ENCODE data around the gene CDH20.

CDH20 gene

DNA sequence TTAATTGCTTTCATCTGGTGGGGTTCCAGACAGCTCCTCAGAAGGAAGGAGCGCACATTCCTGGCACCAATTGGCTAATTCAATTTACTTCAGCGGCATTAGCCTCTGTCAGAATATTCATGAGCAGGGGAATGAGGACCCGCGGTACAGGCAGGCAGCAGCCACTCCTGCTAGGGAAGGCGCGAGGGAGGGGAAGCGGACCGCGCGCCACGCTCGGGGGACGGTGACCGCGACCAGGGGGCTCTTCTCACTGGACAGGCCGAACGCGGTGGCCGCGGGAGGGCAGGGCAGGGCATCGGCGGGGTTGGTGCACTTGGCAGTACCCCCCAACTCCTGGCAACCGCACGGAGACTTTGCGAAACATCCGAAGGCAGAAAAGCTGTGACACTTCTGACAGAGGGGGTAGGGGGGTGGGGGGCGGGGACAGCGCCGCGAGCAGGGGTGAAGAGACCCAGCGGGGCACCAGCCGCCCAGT, at the start of gene CDH20:
Gene CDH20 (plus strand): TSS at position 160 of the 475 bp plus-strand sequence.
- Histone ChIP-seq H3K27ac (ENCODE audit: low read depth, low read length) (no peak within 1 kb of the TSS), H3K27me3 (ENCODE audit: insufficient read depth, low read length) (peaks cover 23% of the 10 kb centered on the region), H3K79me2 (ENCODE audit: control insufficient read depth, insufficient read depth, low read length, unreplicated experiment) (no peaks in the 10 kb centered on the region), H3K4me3 (ENCODE audit: low read depth, low read length) (peak within 1 kb of the TSS; percentile 89), H2AFZ (ENCODE audit: low read length, unreplicated experiment) (peak within 1 kb of the TSS; percentile 78), H3K36me3 (ENCODE audit: insufficient read depth, low read length) (no peaks in the 10 kb centered on the region), H3K4me1 (ENCODE audit: control insufficient read depth, insufficient read depth, low read length, unreplicated experiment) (peaks cover 13% of the 10 kb centered on the region)

DNA sequence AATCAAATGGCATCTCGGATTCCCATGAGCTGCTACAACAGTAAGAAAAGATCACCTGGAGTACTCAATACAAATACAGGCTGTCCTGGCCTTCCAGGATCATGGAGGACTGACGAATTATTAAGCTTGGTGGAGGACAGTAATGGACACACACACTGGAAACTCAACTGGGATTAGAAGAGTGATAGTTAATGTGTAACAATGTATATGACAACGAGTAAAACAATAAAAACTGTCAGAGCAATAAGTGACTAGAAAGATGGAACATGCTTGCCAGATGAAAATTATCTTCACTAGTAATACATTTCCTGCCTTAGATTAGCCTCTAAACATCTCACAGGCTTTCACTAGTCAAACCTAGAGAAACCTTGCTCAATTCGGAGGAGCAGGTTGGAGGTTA, 49.2 kb upstream of the CDH20 start:
- H3K27me3 ChIP-seq (ENCODE audit: insufficient read depth, low read length): peaks cover 11% of the 10 kb centered on the region; the same call in 1 of the 2 replicates
- H2AFZ ChIP-seq (ENCODE audit: low read length, unreplicated experiment): no peak overlapping the region
- no peaks in the 10 kb centered on the region for H3K36me3 ChIP-seq (ENCODE audit: insufficient read depth, low read length)
- no peak overlapping the region for H3K4me3 ChIP-seq (ENCODE audit: low read depth, low read length)
- H3K27ac ChIP-seq (ENCODE audit: low read depth, low read length): no peak overlapping the region
- H3K79me2 ChIP-seq (ENCODE audit: control insufficient read depth, insufficient read depth, low read length, unreplicated experiment): no peaks in the 10 kb centered on the region
- H3K4me1 ChIP-seq (ENCODE audit: control insufficient read depth, insufficient read depth, low read length, unreplicated experiment): no peaks in the 10 kb centered on the region

DNA sequence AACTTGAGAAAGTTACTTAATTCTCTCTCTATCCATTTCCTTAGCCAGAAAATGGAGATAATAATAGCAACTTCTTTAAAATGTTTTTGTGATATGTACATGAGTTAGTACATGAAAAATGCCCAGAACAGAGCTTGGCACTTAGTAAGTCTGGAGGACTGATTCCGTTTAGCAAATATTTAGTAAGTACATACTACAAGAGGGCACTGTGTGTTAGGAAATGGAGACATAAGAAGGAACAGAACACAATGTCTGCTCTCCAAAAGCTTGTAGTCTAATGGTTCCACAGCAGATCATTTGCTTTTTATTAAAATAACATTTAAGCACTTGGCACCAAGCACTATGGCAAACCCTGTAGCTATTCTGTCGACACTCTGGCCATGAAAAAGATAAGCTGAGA, 47.5 kb upstream of the CDH20 start:
- no peak overlapping the region for H3K27ac ChIP-seq (ENCODE audit: low read depth, low read length)
- H3K79me2 ChIP-seq (ENCODE audit: control insufficient read depth, insufficient read depth, low read length, unreplicated experiment): no peaks in the 10 kb centered on the region
- H3K4me1 ChIP-seq (ENCODE audit: control insufficient read depth, insufficient read depth, low read length, unreplicated experiment): no peaks in the 10 kb centered on the region
- H3K27me3 ChIP-seq (ENCODE audit: insufficient read depth, low read length): peaks cover 11% of the 10 kb centered on the region; the same call in 1 of the 2 replicates
- H3K36me3 ChIP-seq (ENCODE audit: insufficient read depth, low read length): no peaks in the 10 kb centered on the region
- no peak overlapping the region for H3K4me3 ChIP-seq (ENCODE audit: low read depth, low read length)
- no peak overlapping the region for H2AFZ ChIP-seq (ENCODE audit: low read length, unreplicated experiment)

DNA sequence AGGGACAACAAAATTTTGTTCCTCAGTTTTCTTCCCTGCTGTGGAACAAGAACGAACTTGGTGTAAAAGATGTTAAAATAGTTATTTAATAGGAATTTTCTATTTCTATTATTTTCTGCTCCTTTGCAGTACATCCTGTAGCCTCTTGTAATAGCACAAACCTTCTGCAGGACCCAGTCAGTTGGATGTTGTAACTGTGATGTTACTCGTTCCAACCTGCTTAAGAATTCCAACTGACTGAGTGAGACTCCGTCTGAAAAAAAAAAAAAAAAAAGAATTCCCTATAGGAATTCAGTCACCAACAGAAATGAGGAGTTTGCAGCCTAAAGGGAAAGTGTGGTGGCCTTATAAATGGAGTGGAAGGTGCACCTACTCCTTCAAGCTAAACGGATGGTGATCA, 46.4 kb upstream of the CDH20 start:
- peaks cover 11% of the 10 kb centered on the region; the same call in 1 of the 2 replicates for H3K27me3 ChIP-seq (ENCODE audit: insufficient read depth, low read length)
- no peak overlapping the region for H2AFZ ChIP-seq (ENCODE audit: low read length, unreplicated experiment)

DNA sequence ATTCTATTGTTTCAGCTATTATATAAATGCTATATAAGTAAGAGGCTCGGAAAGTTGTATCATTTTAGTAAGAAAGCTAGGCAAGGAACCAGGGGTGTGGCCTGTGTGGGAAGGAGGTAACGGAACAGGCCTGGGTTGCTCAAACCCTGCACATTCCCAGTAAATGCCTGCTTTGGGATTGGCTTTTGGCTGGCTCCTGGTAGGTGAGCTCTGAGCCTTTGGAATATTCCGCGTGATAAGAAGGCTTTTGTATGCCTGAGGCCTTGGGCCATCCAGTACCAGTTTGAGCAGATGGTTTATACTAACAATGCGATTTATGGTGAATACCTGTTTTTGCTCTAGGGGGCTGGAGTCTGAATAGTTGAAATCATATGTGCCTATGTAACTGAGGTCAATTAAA, 42.6 kb upstream of the CDH20 start:
- Histone ChIP-seq H3K27me3 (ENCODE audit: insufficient read depth, low read length) (peaks cover 31% of the 10 kb centered on the region; the same call in 1 of the 2 replicates), H3K4me3 (ENCODE audit: low read depth, low read length) (no peak overlapping the region), H2AFZ (ENCODE audit: low read length, unreplicated experiment) (no peak overlapping the region), H3K79me2 (ENCODE audit: control insufficient read depth, insufficient read depth, low read length, unreplicated experiment) (no peaks in the 10 kb centered on the region), H3K27ac (ENCODE audit: low read depth, low read length) (no peak overlapping the region), H3K4me1 (ENCODE audit: control insufficient read depth, insufficient read depth, low read length, unreplicated experiment) (no peaks in the 10 kb centered on the region), H3K36me3 (ENCODE audit: insufficient read depth, low read length) (no peaks in the 10 kb centered on the region)

More for the DNA sequence above, 46.4 kb upstream of the CDH20 start:
- no peaks in the 10 kb centered on the region for H3K79me2 ChIP-seq (ENCODE audit: control insufficient read depth, insufficient read depth, low read length, unreplicated experiment)
- no peak overlapping the region for H3K4me3 ChIP-seq (ENCODE audit: low read depth, low read length)
- H3K4me1 ChIP-seq (ENCODE audit: control insufficient read depth, insufficient read depth, low read length, unreplicated experiment): no peaks in the 10 kb centered on the region
- H3K27ac ChIP-seq (ENCODE audit: low read depth, low read length): no peak overlapping the region
- no peaks in the 10 kb centered on the region for H3K36me3 ChIP-seq (ENCODE audit: insufficient read depth, low read length)

DNA sequence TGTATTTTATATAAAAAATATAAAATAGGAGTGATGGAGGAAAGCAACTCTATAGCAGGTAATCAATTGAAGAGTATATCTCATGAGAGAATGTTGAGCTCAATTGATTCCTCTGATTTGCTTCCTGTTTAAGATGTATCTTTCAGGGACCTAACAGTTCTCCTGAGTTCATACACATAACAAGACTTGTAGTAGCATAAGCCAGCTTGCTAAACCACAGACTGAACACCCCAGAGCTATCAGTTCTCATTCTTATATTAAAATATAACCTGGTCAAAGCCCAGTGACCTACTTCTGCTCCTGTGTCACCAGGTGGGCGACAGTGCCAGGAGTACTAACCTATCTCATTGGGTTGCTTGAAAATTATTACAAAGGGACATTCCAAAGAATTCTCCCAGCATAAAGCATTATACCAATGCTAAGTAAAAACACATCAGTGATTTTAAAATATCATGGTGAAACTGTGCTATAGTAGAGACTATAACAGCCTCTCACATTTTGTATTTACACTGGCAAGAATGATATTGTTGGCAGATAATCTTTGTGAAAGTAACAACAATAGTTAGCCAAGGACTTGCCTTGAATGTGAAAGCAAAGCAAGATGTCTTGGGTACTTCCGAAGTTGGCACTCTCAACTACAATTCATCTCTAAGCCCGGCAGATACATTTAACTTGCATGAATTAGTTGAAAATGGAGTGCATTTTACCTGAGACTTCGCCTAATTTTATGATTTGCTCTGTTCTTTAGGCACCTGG, 40.8 kb upstream of the CDH20 start:
- H3K79me2 ChIP-seq (ENCODE audit: control insufficient read depth, insufficient read depth, low read length, unreplicated experiment): no peaks in the 10 kb centered on the region
- H3K4me1 ChIP-seq (ENCODE audit: control insufficient read depth, insufficient read depth, low read length, unreplicated experiment): no peaks in the 10 kb centered on the region
- peaks cover 25% of the 10 kb centered on the region for H3K27me3 ChIP-seq (ENCODE audit: insufficient read depth, low read length)
- no peak overlapping the region for H2AFZ ChIP-seq (ENCODE audit: low read length, unreplicated experiment)
- H3K36me3 ChIP-seq (ENCODE audit: insufficient read depth, low read length): no peaks in the 10 kb centered on the region
- H3K4me3 ChIP-seq (ENCODE audit: low read depth, low read length): no peak overlapping the region
- no peak overlapping the region for H3K27ac ChIP-seq (ENCODE audit: low read depth, low read length)

DNA sequence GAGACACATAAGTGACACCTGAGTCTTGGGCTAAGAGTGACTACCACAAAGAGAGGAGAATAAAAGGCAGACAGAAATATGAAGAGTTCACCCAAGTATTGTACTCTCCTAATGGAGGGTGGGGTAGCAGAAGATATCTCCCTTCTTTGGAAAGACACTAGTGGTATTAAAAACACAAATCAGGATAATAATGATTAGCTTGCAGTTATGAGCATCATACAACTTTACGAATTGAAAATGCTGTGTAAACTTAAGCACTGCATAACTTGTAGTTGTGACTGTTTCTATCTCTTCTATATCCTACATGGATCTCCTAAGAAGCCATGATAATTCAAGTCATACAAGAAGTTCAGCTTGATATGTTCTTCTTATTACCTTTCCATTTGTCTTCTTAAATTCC, 38.1 kb upstream of the CDH20 start:
- Histone ChIP-seq H3K36me3 (ENCODE audit: insufficient read depth, low read length) (no peaks in the 10 kb centered on the region), H3K27me3 (ENCODE audit: insufficient read depth, low read length) (peaks cover 32% of the 10 kb centered on the region), H2AFZ (ENCODE audit: low read length, unreplicated experiment) (no peak overlapping the region), H3K4me3 (ENCODE audit: low read depth, low read length) (no peak overlapping the region), H3K4me1 (ENCODE audit: control insufficient read depth, insufficient read depth, low read length, unreplicated experiment) (no peaks in the 10 kb centered on the region), H3K27ac (ENCODE audit: low read depth, low read length) (no peak overlapping the region), H3K79me2 (ENCODE audit: control insufficient read depth, insufficient read depth, low read length, unreplicated experiment) (no peaks in the 10 kb centered on the region)

DNA sequence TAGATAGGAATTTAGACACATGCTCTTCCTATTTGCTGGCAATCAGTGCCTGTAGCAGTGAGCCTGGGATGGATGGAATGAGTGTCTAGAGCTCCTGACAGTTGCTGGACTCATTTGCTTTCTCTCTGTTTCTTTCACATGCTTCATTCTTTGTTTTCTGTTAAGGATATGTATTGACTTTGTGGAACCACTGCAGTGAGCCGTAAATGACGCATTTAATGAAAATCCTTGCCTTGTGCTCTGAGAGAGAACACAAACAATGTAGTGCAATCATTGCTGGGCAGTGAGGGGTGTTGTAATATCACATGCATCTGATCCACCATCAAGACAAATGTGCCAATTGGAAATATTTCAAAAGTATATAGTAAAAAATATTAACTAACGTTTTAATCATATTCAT, 25.2 kb upstream of the CDH20 start:
- Histone ChIP-seq H3K27me3 (ENCODE audit: insufficient read depth, low read length) (peaks cover 16% of the 10 kb centered on the region), H3K36me3 (ENCODE audit: insufficient read depth, low read length) (no peaks in the 10 kb centered on the region), H3K4me3 (ENCODE audit: low read depth, low read length) (no peak overlapping the region), H3K79me2 (ENCODE audit: control insufficient read depth, insufficient read depth, low read length, unreplicated experiment) (no peaks in the 10 kb centered on the region), H3K4me1 (ENCODE audit: control insufficient read depth, insufficient read depth, low read length, unreplicated experiment) (no peaks in the 10 kb centered on the region), H2AFZ (ENCODE audit: low read length, unreplicated experiment) (no peak overlapping the region), H3K27ac (ENCODE audit: low read depth, low read length) (no peak overlapping the region)

DNA sequence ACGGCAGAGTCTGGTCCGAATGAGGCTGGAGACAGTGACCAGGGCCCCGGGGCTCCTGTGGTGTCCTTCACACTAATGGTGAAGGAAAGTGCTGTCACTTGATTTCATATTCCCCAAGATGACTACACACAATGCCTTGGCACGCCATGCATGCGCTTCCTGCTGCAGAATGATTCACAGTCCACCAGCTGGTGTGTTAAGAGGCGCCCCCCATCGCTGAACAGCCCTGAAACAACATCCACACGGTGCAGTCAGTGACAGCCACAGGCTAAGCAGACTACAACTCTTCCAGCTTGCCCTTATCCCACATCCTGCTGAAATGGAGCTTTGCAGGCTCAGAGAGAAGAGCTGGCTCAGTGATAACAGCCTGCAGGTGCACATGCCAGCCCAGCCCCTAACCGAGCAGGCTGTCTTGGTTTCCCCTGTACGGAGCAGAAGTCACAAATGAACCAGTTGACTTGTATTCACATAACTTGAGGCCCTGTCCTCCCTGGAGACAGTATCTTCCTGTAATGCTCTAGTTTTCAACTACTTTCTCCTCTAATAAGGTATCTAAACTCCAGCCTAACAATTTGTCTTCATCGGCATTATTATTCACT, 24.3 kb upstream of the CDH20 start:
- H3K4me1 ChIP-seq (ENCODE audit: control insufficient read depth, insufficient read depth, low read length, unreplicated experiment): no peaks in the 10 kb centered on the region
- no peaks in the 10 kb centered on the region for H3K79me2 ChIP-seq (ENCODE audit: control insufficient read depth, insufficient read depth, low read length, unreplicated experiment)
- no peak overlapping the region for H3K27ac ChIP-seq (ENCODE audit: low read depth, low read length)
- H3K36me3 ChIP-seq (ENCODE audit: insufficient read depth, low read length): no peaks in the 10 kb centered on the region
- no peak overlapping the region for H3K4me3 ChIP-seq (ENCODE audit: low read depth, low read length)
- H3K27me3 ChIP-seq (ENCODE audit: insufficient read depth, low read length): peaks cover 16% of the 10 kb centered on the region
- H2AFZ ChIP-seq (ENCODE audit: low read length, unreplicated experiment): no peak overlapping the region

DNA sequence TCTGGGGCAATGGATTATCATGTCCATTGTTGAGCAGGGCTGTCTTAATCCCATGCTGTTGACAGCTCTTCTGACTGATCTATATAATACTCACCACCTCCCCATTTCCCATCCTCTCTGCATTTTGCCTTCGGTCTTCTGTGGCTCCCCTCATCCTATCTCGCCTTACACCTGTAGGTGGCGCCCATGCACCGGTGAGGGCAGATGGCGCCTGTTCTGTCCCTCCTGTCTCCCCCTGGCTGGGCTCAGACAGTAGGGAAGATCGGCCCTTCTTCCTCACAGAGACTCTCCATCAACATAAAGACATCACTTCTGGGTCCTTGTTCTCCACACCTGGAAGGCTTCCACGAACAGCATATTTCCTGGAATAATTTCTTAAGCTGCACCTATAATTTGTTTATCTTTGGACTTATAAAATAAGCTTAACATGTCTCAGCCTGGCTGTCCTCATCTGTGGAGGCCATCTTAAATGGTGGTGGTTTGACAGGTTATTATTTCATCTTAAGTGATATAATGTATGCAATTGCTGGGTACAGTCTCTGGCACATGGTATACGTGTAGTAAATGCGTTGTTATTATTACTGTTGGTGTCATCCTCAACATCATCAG, 10.9 kb upstream of the CDH20 start:
- no peak overlapping the region for H3K4me3 ChIP-seq (ENCODE audit: low read depth, low read length)
- no peak overlapping the region for H3K27ac ChIP-seq (ENCODE audit: low read depth, low read length)
- H2AFZ ChIP-seq (ENCODE audit: low read length, unreplicated experiment): no peak overlapping the region
- H3K27me3 ChIP-seq (ENCODE audit: insufficient read depth, low read length): no peaks in the 10 kb centered on the region
- H3K4me1 ChIP-seq (ENCODE audit: control insufficient read depth, insufficient read depth, low read length, unreplicated experiment): no peaks in the 10 kb centered on the region
- no peaks in the 10 kb centered on the region for H3K36me3 ChIP-seq (ENCODE audit: insufficient read depth, low read length)
- H3K79me2 ChIP-seq (ENCODE audit: control insufficient read depth, insufficient read depth, low read length, unreplicated experiment): no peaks in the 10 kb centered on the region

Data from ACC112 (cell line).